ENCODE results near the gene SAE1. TPM values are rescaled to one million over a fixed set of nuclear protein-coding genes. Genes with fewer than 3 reads are reported as not detected.

SAE1 gene
- total and polyA plus RNA-seq, 2 experiments from 2014 or later: 115 to 236 TPM

DNA sequence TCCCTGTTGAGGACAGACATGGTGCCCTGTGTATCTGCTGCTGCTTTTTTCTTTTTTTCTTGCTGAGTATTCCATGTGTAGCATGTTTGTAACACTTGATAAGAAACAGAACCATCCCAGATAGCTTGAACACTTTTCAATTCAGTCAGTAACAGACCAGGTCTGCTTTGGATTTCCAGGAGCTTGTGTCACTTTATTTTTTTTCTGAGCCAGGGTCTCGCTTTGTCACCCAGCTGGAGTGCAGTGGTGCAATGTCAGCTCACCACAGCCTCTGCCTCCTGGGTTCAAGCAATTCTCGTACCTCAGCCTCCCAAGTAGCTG lies 56.7 kb downstream of the SAE1 start (continued):
- TF ChIP-seq, protein P1, sequence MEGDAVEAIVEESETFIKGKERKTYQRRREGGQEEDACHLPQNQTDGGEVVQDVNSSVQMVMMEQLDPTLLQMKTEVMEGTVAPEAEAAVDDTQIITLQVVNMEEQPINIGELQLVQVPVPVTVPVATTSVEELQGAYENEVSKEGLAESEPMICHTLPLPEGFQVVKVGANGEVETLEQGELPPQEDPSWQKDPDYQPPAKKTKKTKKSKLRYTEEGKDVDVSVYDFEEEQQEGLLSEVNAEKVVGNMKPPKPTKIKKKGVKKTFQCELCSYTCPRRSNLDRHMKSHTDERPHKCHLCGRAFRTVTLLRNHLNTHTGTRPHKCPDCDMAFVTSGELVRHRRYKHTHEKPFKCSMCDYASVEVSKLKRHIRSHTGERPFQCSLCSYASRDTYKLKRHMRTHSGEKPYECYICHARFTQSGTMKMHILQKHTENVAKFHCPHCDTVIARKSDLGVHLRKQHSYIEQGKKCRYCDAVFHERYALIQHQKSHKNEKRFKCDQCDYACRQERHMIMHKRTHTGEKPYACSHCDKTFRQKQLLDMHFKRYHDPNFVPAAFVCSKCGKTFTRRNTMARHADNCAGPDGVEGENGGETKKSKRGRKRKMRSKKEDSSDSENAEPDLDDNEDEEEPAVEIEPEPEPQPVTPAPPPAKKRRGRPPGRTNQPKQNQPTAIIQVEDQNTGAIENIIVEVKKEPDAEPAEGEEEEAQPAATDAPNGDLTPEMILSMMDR (conservative IDR thresholded peaks at IDR 0.05; ENCODE audit: low read depth in 2 of 2): no peak
- TF ChIP-seq STAT1 (IDR thresholded peaks at IDR 0.05; ENCODE audit: unreplicated experiment) (no peak), CREB1 (CRISPR knock-in tag; IDR thresholded peaks at IDR 0.05; ENCODE audit: low read depth) (no peak), EZH2 (IDR thresholded peaks at IDR 0.05; ENCODE audit: low read depth, unreplicated experiment) (no peak), ZNF114 (CRISPR knock-in tag; IDR thresholded peaks at IDR 0.05) (no peak)

DNA sequence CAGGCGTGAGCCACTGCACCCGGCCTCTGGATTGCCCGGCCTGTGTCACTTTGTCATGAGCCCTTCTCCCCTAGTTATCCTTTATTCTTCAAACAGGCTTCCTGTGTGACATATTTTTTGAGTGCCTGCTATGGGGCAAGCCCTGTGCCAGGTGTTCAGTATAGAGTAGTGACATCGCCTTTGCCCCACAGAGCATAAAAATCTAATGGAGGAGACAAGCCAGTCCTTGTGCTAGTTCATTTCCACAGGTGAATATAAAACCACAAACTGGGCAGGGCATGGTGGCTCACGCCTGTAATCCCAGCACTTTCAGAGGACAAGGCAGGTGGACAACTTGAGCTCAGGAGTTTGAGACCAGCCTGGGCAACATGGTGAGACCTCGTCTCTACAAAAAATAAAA lies 57.2 kb downstream of the SAE1 start:
- H3K4me1 ChIP-seq (ENCODE audit: insufficient read depth): no peaks in the 10 kb centered on the region
- peaks cover 80% of the 10 kb centered on the region for H3K79me2 ChIP-seq (replicated peaks; ENCODE audit: insufficient read depth)
- Mint-ChIP-seq H3K9me3 (no peaks in the 10 kb centered on the region), H3K4me3 (no peak overlapping the region), H3K36me3 (ENCODE audit: low read depth) (peaks cover 60% of the 10 kb centered on the region), H3K4me1 (peaks cover 6% of the 10 kb centered on the region), H3K27ac (no peak overlapping the region; the same call in 1 of the 2 replicates), H3K27me3 (ENCODE audit: insufficient read depth, low read depth, poor library complexity) (peaks cover 5% of the 10 kb centered on the region)
- peaks cover 45% of the 10 kb centered on the region for H4K20me1 ChIP-seq (replicated peaks; ENCODE audit: insufficient read depth)
- H3K4me3 ChIP-seq: no peak overlapping the region
- peaks cover 55% of the 10 kb centered on the region for H3F3A ChIP-seq (replicated peaks; ENCODE audit: low read depth)
- TF ChIP-seq CREB1 (CRISPR knock-in tag; IDR thresholded peaks at IDR 0.05; ENCODE audit: low read depth) (no peak), ZNF114 (CRISPR knock-in tag; IDR thresholded peaks at IDR 0.05) (no peak), STAT1 (IDR thresholded peaks at IDR 0.05; ENCODE audit: unreplicated experiment) (no peak), NANOG (IDR thresholded peaks at IDR 0.05; ENCODE audit: borderline replicate concordance) (no peak), POLR2AphosphoS5 (IDR thresholded peaks at IDR 0.05; ENCODE audit: low read depth) (no peak), EZH2 (IDR thresholded peaks at IDR 0.05; ENCODE audit: low read depth, unreplicated experiment) (no peak), ZNF331 (CRISPR knock-in tag; IDR thresholded peaks at IDR 0.05; ENCODE audit: low read depth) (no peak)
- TF ChIP-seq, protein P1 (conservative IDR thresholded peaks at IDR 0.05; ENCODE audit: low read depth in 2 of 2): no peak
- TF ChIP-seq, protein P2, sequence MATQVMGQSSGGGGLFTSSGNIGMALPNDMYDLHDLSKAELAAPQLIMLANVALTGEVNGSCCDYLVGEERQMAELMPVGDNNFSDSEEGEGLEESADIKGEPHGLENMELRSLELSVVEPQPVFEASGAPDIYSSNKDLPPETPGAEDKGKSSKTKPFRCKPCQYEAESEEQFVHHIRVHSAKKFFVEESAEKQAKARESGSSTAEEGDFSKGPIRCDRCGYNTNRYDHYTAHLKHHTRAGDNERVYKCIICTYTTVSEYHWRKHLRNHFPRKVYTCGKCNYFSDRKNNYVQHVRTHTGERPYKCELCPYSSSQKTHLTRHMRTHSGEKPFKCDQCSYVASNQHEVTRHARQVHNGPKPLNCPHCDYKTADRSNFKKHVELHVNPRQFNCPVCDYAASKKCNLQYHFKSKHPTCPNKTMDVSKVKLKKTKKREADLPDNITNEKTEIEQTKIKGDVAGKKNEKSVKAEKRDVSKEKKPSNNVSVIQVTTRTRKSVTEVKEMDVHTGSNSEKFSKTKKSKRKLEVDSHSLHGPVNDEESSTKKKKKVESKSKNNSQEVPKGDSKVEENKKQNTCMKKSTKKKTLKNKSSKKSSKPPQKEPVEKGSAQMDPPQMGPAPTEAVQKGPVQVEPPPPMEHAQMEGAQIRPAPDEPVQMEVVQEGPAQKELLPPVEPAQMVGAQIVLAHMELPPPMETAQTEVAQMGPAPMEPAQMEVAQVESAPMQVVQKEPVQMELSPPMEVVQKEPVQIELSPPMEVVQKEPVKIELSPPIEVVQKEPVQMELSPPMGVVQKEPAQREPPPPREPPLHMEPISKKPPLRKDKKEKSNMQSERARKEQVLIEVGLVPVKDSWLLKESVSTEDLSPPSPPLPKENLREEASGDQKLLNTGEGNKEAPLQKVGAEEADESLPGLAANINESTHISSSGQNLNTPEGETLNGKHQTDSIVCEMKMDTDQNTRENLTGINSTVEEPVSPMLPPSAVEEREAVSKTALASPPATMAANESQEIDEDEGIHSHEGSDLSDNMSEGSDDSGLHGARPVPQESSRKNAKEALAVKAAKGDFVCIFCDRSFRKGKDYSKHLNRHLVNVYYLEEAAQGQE (IDR thresholded peaks at IDR 0.05; ENCODE audit: unreplicated experiment): no peak
- TF ChIP-seq, protein P3, sequence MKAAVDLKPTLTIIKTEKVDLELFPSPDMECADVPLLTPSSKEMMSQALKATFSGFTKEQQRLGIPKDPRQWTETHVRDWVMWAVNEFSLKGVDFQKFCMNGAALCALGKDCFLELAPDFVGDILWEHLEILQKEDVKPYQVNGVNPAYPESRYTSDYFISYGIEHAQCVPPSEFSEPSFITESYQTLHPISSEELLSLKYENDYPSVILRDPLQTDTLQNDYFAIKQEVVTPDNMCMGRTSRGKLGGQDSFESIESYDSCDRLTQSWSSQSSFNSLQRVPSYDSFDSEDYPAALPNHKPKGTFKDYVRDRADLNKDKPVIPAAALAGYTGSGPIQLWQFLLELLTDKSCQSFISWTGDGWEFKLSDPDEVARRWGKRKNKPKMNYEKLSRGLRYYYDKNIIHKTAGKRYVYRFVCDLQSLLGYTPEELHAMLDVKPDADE (IDR thresholded peaks at IDR 0.05): no peak
- ATAC-seq: no peak
- DNase-seq (ENCODE audit: low spot score): no peak
- H3K9me2 ChIP-seq (ENCODE audit: insufficient read depth): no peaks in the 10 kb centered on the region
- no peaks in the 10 kb centered on the region for H3K27me3 ChIP-seq (ENCODE audit: insufficient read depth)
- peak overlapping the region; percentile 87 for H3K27ac ChIP-seq (ENCODE audit: low read depth)
- peaks cover 19% of the 10 kb centered on the region for H3K36me3 ChIP-seq (ENCODE audit: insufficient read depth)
- no peak overlapping the region for H3K4me2 ChIP-seq
- no peak overlapping the region for H2AFZ ChIP-seq

Measured in GM23338 (cell line).